Stimulated activated CD4-positive, alpha-beta T cell treated with anti-CD3 and anti-CD28 coated beads, Interleukin-2, amount 100 ng/mL, for 4 hours (primary cell): Measurements from ENCODE around the gene FBXO8.

Experiments used
- DNase-seq: peaks from one replicate; pipeline ENCODE4 v3.0.0-alpha.2; 2020; ENCODE audit warnings: low read depth

Gene FBXO8

DNA sequence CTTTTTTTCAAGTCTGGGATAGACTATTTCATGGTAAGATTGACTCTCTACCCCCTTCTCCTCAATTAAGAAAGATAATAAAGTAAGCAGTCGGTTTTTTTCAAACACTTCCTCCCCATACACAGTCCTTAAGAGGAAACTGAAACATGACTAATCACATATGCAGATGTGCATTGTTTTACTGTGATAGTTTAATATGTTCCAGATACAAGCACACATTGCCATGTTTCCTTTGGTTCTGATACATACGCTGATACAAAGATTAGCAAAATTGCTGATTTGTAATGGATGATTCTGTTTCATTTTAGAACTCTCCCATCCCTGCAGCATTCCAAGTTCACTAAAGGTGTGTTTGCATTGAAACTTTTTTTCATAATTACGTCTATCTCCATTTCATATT lies 76.1 kb downstream of the FBXO8 start:
- DNase-seq: no peak

DNA sequence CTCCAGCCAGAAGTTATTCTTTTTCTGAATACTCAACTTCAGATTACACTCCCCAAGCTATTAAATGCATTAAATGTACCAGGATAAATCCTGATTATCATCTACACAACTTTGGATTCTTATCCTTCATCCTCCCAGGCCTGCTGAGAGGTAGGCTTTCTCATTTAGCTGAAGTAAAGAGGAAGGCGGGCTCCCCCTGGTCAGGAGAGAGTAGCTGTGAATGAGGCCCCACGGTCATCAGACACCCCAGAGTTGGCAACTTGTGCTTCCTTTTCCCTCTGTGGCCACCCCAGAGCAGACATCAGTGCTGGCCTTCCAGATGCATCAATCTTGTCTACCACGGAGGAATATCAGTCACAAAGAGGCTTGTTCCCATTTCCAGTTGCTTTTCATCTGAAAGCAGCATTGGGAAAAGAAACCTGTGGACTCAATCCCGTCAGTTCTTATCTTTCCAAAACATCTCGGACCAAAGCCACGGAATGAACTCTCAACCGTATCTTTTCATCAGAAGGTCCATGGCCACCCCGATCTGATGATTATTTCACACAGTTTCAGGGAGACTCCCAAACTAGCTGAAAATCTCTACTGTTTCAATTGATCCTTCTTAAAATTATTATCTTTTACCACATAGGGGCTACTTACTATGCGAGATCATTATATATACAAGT lies 79.2 kb downstream of the FBXO8 start:
- DNase-seq: no peak

DNA sequence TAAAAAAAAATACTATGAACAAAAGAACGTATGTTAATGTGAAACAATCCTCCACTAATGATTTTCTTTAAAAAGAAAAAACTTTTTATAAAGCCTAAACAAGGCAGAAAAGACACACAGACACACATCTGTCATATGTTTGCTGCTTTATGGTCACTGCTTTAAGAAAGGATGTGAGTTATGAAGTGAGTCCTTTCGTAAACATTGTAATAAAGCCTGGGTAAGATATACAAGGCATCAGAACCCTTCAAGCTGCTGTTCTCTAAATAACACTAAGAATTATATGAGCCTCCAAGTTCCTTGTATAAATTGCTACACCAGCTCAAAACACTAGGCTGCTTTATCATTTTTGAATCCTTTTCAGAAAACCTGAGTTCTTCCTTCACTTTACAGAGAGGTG lies 81.6 kb downstream of the FBXO8 start:
- no peak for DNase-seq

- DNase-seq: no peak
These were observed 83.7 kb downstream of the FBXO8 start for GRCh38 chr4:174199735-174200134.

DNA sequence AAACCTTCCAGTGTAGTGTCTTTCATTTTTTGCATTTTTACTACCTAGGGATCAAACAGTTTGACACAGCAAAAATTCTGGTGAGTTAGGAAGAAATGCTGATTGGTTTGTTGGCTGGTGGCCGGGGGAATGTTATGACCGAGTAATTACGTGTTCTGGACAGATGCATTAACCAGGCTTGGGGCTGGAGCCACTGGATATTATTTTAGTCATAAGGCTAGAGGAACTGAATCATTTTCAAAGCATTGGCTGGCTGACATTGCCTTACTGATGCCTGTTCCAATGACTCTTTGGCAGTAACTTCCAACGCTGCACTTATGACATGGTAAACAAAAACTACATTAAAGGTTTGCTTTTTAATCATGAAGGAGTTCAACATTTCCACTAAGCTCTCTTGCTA lies 84.6 kb downstream of the FBXO8 start:
- no peak for DNase-seq

DNA sequence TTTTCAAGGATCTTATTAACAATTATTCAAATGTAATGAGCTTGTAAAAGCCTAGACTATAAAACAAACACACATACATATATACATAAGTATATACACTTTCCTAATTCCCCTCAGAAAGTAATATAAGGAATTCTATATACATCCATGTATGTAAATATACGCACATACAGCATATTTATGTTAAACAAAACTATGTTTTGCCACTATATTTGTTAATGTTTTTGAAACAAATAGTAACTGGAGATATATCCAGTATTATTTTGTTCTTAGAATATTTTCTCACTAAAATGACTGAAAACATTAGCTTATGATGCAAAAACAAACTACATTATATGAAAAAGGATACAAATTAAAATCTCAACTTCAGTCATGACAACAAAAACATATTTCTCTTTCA lies 85.1 kb downstream of the FBXO8 start:
- no peak for DNase-seq

- DNase-seq: no peak
These were observed 89.8 kb downstream of the FBXO8 start for GRCh38 chr4:174193438-174194374.

DNA sequence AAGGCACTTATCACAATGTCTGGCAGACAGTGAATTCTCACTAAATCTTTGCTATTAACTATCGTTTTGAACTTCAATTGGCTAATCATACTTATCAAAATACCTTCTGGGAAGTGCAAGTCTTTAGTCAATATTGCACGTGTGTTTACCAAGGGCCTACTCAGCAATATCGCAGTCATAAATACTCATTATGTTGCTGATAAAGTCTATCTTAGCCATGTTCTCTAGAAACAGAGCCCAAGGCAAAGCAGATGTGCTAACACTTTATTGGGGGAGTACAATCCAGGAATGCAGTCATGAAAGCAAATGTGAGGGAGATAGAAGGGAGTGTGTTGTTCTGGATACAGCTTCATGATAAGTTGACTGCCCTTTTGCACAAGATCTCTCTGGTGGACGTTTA lies 90.5 kb downstream of the FBXO8 start:
- DNase-seq: no peak

DNA sequence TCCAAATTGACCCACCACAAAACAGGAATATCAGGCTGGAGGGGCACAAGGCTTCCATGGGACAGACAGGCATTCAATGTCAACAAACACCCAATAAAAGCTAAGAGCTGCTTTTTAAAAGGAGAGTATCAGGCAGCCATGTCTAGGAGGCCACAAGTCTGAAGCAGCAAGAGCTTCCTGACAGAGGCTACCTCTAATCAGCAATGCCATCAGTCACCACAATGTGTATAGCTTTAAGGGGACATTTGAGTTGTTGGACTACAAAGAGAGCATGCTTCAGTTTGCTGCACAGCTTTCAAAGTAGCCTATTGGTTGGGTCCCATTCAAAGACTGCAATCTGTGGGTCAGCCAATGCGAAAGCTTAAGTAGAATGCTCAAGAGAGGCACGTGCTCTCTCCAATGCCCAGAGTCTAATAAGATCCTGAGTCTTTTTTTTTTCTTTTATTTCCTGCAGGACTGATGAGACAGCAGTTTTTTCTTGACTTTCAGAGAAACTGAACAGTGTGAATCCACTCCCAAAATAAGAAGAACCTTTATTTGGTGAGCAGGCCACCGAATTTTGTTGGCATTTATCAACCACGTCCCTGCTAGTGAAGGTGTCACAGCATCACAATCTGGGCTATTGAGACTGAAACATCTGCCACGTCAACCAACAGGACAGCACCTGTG lies 92.5 kb downstream of the FBXO8 start:
- no peak for DNase-seq

DNA sequence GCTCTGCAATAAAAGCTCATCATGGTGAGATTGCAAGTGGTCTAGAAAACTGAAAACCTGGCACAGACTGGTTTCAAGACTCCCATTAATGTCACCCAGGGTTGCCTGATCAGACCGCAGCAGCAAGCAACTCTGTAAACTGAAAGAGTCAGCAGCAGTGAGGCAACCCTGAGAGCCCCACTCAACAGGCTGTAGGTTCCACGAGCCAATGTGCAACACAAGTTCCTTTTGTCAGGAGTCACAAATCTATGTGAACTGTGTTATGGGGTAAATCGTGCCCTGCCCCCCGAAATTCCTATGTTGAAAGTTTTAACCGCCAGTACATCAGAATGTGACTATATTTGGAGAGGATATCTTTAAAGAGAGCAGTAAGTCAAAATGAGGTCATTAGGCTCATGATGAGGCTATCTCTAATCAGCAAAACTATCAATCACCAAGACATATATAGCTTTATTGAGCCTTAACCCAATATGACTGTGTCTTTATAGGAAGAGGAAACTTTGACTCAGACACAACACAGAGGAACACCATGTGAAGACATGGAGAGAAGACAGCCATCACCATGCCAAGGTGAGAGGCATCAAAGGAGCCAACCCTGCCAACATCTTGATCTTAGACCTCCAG lies 94.0 kb downstream of the FBXO8 start:
- DNase-seq: no peak
